GM11168 (cell line): Measurements from ENCODE around the gene AKAP13.

Experiments used
- in situ Hi-C: fragments of 300-500 bp; cut with MboI; formaldehyde crosslinking; loops from one replicate; pipeline ENCODE4 v1.12.0; 2022; ENCODE audit warnings: low sequenced_read_pairs; ENCODE audit not compliant: unreplicated experiment

Gene AKAP13

GRCh38 chr15:85381850-85382751 lies 1.7 kb downstream of the AKAP13 start:
- in situ Hi-C loops: no loop called here

- in situ Hi-C loops: no loop called here
Observed at GRCh38 chr15:85382942-85383341, 2.5 kb downstream of the AKAP13 start.

GRCh38 chr15:85383470-85384148 lies 3.2 kb downstream of the AKAP13 start:
- in situ Hi-C loops: no loop called here

GRCh38 chr15:85386261-85386660 lies 5.9 kb downstream of the AKAP13 start:
- in situ Hi-C loops: no loop called here

DNA sequence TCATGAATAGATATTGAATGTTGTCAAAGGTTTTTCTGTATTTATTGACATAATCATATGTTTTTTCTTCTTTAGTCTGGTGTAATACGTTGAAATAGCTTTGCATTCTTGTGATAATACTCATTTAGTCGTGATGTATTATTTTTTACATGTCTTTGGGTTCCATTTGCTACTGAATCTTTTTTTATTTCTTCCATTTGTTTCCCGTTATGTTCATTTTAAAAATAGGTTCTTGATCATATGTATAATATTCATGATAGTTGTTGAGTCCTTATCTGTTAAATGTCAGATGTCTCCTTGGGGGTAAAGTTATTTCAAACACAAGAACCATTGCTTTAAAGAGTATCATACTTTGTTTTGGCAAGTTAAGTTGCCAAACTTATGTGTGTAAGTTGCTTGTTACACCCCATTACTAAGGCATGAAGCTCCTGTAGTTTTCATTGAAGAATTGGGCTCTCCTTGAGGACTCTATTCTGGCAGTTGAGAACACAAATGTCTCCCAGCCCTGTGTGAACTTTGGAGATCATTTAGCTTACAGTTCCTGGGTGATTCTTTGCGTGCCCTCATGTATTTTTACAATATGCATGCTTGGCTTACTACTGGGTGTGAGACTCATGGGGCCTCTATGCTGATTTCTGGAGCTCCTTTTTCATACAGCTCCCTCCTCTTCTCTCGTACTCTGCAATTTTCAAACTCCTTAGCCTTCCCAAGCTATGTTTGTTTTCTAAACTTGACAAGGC lies 8.3 kb downstream of the AKAP13 start:
- in situ Hi-C loops: no loop called here

DNA sequence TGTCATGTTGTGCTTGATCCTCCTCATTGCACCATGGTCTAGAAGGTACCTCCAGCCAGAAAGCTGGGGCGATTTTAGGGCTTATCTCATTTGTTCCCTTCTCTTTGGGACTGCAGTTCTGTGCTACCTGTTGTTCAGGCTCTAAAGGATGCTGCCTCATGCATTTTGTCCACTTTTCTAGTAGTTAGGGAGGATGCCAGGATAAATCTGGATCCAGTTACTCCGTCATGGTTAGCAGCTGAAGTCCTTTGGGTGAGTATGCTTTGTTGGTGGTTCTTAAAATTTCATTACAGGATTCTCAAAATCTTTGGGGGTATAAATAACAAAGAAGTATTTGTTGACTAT lies 8.9 kb downstream of the AKAP13 start:
- in situ Hi-C loops: no loop called here

- in situ Hi-C loops: no loop called here
Observed at GRCh38 chr15:85389772-85390171, 9.4 kb downstream of the AKAP13 start.

GRCh38 chr15:85393210-85393609 lies 12.8 kb downstream of the AKAP13 start:
- in situ Hi-C loops: no loop called here

DNA sequence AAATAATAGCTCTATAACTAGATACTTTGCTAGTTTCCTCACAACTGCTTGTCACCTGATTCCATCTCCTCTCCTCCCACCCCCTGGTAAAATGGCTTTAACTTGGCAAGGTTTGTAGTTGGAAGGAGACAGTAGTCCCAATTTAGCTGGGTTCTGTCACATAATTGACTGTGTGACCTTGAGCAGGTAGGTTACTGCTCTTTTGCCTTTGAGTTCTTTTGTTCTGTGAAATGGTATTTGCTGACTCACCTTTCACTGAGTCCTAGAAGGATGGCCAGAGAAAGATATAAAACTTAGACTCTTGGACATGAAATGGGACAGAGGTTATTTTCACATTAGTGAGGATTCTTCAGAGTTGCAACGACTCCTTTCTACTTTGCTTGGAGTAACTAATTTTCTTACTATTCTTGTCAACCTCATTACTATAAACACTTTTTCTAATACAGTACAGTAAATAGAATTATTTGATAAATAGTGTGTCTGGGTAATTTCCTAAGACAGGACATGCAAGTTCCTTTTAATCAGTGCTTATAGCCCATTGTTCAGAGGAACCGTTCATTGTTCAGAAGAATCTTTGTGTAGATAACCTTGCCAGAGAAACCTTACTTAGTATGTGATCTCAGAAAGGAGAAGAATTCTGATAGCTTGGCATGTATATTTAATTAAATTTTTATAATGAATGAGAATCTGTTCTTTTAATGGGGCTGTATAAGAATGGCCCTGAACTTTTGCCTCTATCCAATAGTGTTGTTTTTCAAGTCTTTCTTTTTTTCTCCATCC lies 14.3 kb downstream of the AKAP13 start:
- in situ Hi-C loops: no loop called here

- in situ Hi-C loops: no loop called here
Observed at GRCh38 chr15:85396554-85396953, 16.2 kb downstream of the AKAP13 start.

- in situ Hi-C loops: no loop called here
Observed at GRCh38 chr15:85397151-85397550, 16.7 kb downstream of the AKAP13 start.

DNA sequence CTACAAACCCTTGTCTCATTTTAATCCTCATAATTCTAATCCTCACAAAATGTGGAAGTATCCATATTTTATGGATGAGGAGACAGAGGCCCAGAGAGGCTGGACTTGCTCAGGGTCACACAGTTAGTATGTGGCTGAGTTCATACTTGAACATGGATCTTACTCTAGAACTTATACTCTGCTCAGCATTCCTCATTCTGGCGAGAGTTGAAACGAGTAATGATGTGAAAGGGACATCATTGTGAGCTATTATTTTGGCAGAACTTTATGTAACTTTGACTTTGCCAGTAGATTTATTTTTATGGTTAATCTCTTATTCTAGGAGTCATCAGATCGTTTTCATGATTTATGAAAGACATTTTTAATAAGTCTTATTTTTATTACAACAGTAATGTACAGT lies 17.5 kb downstream of the AKAP13 start:
- in situ Hi-C loops: no loop called here

DNA sequence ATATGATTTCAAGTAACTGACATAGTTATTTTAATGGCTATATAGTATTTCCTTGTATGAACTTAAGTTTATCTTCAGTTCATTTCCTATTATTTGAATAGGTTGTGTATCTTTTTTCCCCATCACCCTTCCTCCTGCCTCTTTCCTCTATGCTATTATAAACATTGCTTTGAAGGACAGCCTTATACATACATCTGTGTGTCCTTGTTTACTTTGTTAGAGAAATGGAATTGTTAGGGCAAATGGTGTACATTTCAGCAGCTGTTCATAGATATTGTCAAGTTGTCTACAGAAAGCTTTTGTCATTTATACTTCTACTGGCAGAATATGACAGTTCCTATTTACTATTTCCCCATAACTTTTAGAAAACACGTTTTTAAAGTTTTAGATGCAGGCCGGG lies 18.4 kb downstream of the AKAP13 start:
- in situ Hi-C loops: no loop called here

DNA sequence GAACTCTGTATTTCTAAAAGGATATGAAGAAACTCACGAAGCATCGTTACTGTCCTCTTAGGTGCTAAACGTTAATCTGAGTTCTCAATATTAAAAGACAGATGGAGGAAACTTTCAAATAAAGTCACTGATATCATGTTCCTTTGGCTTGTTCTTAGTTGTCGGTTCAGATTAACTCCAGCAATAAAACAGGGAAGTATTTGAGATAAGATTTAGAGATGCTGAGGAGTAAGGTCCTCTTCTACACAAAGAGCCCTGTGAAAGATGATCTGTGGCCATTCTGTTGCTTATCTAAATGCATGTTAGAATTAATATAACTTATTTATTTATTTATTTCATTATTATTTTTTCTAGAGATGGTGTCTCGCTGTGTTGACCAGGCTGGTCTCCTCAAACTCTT lies 19.2 kb downstream of the AKAP13 start:
- in situ Hi-C loops: no loop called here

GRCh38 chr15:85400606-85401005 lies 20.2 kb downstream of the AKAP13 start:
- in situ Hi-C loops: no loop called here

DNA sequence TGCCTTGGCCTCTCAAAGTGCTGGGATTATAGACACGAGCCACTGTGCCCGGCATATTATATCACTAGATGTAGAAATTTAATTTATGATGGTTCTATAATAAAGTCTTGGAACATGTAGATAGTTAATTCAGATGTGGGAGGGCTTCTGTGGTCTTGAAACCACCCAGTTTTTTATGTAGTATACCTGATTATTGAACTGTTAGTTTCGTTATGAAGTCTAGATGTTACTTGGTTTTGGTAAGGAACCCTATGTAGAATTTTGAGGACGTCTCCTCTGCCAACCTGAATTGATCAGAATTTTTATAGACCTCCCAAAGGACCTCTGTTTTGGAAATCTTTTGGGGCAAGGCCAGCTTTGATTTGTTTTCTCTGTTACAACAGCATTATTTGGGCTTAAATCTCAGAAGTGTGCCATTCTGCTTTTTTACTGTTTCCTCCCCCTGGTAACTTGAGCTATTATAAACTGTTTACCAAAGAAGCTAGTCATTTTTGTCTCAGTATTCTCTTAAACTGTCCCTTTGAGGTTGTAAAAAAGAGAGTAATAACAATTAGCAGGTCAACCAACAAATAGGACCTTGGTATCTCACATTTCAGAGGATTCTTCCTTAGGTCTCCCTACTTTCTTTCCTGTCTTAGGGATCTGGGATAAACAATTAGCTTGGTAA lies 20.8 kb downstream of the AKAP13 start:
- in situ Hi-C loops: no loop called here

DNA sequence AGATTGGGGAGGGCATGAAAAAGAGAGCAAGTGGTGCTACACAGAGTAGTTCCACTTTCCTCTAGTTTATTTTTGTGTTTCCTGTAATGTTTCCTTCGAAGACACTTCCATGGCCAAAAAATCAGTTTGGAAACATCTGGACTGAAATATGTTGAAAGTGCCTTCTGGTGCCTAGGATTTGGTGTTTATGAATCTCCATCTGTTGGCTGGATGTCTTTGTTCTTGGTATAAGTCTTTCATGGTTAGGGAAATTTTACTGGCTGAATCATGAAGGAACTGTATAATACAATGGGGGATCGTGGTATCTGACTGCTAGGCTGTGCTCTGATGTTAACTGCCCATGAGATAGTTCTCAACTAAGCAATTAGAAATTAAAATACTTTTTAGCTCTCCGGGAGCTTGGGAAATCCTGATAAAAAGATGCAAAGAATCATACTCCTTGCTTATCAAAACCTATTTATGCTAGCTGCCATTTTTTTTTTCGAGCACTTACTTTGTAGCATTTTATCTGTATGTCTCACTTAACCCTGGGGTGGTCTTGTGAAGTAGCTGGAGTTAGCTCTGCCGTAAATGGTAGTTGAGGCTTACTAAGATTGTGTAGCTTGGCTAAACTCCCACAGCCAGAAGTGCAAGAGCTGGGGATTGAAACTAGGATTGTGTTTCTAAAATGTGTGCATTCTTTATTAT lies 21.9 kb downstream of the AKAP13 start:
- in situ Hi-C loops: no loop called here

DNA sequence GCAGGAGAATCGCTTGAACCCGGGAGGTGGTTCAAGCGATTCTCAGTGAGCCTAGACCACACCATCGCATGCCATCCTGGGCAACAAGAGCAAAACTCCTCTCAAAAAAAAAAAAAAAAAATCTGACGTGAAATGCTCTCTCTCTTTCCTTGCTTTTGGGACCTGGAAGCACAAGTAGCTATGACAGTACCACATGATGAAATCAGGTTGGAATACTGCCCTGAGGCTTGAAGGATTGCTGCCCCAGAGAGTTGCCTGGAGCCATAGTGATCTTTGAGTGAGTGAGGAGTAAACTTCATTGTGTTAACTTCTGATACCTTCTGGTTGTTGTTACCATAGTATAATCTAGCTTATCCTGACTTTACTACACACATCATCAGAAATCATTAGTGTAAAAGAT lies 23.3 kb downstream of the AKAP13 start:
- in situ Hi-C loops: no loop called here

DNA sequence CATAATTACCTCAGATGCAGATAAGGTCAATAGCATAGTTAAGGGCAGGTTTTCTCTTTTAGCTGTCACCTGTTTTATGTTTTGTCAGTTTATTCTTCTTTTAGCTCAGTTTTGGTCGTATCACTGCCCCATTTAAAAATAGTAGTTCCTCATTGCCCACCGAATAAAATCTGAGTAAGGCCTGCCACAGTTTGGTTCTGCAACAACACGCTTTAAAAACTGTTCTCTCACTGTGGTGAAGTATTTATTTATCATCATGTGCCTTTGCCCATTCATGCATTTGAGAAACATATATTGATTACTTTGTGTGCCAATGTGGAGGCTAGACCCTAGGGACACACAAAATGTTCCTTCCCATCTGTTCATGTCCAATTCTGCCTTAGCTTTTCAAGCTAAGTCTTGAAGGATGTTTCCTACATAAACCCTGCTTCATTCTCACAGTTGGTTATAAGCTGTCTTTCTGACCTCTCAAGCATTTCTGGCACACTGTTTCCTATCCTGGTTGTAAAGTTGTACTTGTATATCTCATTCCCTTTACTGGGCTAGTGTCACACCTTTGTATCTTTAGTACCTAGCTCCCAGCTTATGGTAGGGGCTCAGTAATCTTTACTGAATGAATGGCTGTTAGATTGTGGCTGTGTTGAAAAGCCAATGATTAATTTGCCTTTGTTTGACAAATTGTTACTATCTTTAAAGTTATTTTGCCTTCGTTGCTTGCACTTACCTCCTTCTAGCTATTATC lies 23.9 kb downstream of the AKAP13 start:
- in situ Hi-C loops: no loop called here
